Liver (tissue), 9 donors: Measurements from ENCODE around the gene GNG7. TPM values are rescaled to one million over a fixed set of nuclear protein-coding genes. Genes with fewer than 3 reads are reported as not detected.

Source experiments
- DNase-seq: peaks from one replicate; pipeline ENCODE4 v3.0.0-alpha.2; 2017; ENCODE audit warnings: low spot score
- H3K27ac ChIP-seq, 2 donors: one replicate each; pipeline ENCODE4 v1.7.0; 2013; ENCODE audit warnings: inconsistent platforms in 2 of 2, low read length in 2 of 2, control low read depth in 1 of 2, low read depth in 1 of 2, mild to moderate bottlenecking in 1 of 2
- H3K27me3 ChIP-seq, 4 donors: one replicate each; pipeline versions ENCODE4 v1.6.1 to v1.7.0; 2013; ENCODE audit warnings: low read length in 3 of 4, inconsistent platforms in 1 of 4, mild to moderate bottlenecking in 1 of 4, moderate library complexity in 1 of 4; ENCODE audit not compliant: control insufficient read depth in 4 of 4, insufficient read depth in 4 of 4
- H3K36me3 ChIP-seq, 4 donors: one replicate each; pipeline versions ENCODE4 v1.6.1 to v1.7.0; 2013; ENCODE audit warnings: low read length in 3 of 4, mild to moderate bottlenecking in 3 of 4, low read depth in 1 of 4, moderate library complexity in 1 of 4; ENCODE audit not compliant: control insufficient read depth in 4 of 4, insufficient read depth in 3 of 4
- H3K4me1 ChIP-seq, 4 donors: one replicate each; pipeline versions ENCODE4 v1.6.1 to v1.7.0; 2013; ENCODE audit warnings: low read length in 3 of 4, mild to moderate bottlenecking in 3 of 4, moderate library complexity in 1 of 4; ENCODE audit not compliant: control insufficient read depth in 4 of 4, insufficient read depth in 4 of 4
- H3K4me3 ChIP-seq, 3 donors: one replicate each; pipeline versions ENCODE4 v1.6.1 to v1.7.0; 2013; ENCODE audit warnings: low read length in 3 of 3, control low read depth in 1 of 3, low read depth in 1 of 3, mild to moderate bottlenecking in 1 of 3
- H3K9ac ChIP-seq, 2 donors: one replicate each; pipeline ENCODE4 v1.7.0; 2013; ENCODE audit warnings: low read length in 2 of 2, mild to moderate bottlenecking in 2 of 2, moderate library complexity in 2 of 2, control low read depth in 1 of 2, low read depth in 1 of 2
- H3K9me3 ChIP-seq, 4 donors: one replicate each; pipeline versions ENCODE4 v1.6.1 to v1.7.0; 2013; ENCODE audit warnings: low read length in 3 of 4; ENCODE audit not compliant: control insufficient read depth in 4 of 4
- EGR1 ChIP-seq, 2 donors: IDR thresholded peaks; 2 replicates each; pipeline ENCODE4 v1.6.1; 2016 to 2018; ENCODE audit warnings: antibody characterized with exemption in 2 of 2, low read depth in 2 of 2
- FOXA2 ChIP-seq: IDR thresholded peaks from 2 replicates; pipeline ENCODE4 v1.6.1; 2016; ENCODE audit warnings: antibody characterized with exemption
- GABPA ChIP-seq, 2 donors: IDR thresholded peaks in 1 of 2; conservative IDR thresholded peaks in 1 of 2; 2 replicates each; pipeline ENCODE4 v1.6.1; 2016; ENCODE audit warnings: antibody characterized with exemption in 2 of 2, mild to moderate bottlenecking in 1 of 2, moderate library complexity in 1 of 2
- HNF4A ChIP-seq, 2 donors: conservative IDR thresholded peaks; 2 replicates each; pipeline ENCODE4 v1.6.1; 2016; ENCODE audit warnings: antibody characterized with exemption in 2 of 2, mild to moderate bottlenecking in 2 of 2
- HNF4G ChIP-seq: IDR thresholded peaks from 2 replicates; pipeline ENCODE4 v1.6.1; 2016; ENCODE audit warnings: antibody characterized with exemption
- JUND ChIP-seq, 2 donors: IDR thresholded peaks; 2 replicates each; pipeline ENCODE4 v1.6.1; 2016; ENCODE audit warnings: antibody characterized with exemption in 2 of 2
- NR2F2 ChIP-seq: IDR thresholded peaks from 2 replicates; pipeline ENCODE4 v1.6.1; 2016; ENCODE audit warnings: antibody characterized with exemption
- RAD21 ChIP-seq, 2 donors: IDR thresholded peaks; 2 replicates each; pipeline ENCODE4 v1.6.1; 2016; ENCODE audit warnings: antibody characterized with exemption in 2 of 2, mild to moderate bottlenecking in 2 of 2
- RXRA ChIP-seq, 2 donors: IDR thresholded peaks; 2 replicates each; pipeline ENCODE4 v1.6.1; 2017 to 2018; ENCODE audit warnings: antibody characterized with exemption in 2 of 2, mild to moderate bottlenecking in 1 of 2
- SP1 ChIP-seq: IDR thresholded peaks from 2 replicates; pipeline ENCODE4 v1.6.1; 2018; ENCODE audit warnings: antibody characterized with exemption, mild to moderate bottlenecking
- TAF1 ChIP-seq: conservative IDR thresholded peaks from 2 replicates; pipeline ENCODE4 v1.6.1; 2016; ENCODE audit warnings: antibody characterized with exemption, mild to moderate bottlenecking
- YY1 ChIP-seq: IDR thresholded peaks from 2 replicates; pipeline ENCODE4 v1.6.1; 2016; ENCODE audit warnings: antibody characterized with exemption, mild to moderate bottlenecking
- WGBS: extraction: QIAGEN DNeasy Blood & Tissue Kit; methylation state at CpG from one replicate; pipeline ENCODE4 v1.1.7; 2013; 5-methylcytosine and 5-hydroxymethylcytosine counted together
- polyA plus RNA-seq, 2 donors: library from polyadenylated mRNA; stranded (reverse) in 1 of 2; unstranded in 1 of 2; fragments of 200-250 nt in 1 of 2; fragments of >200 nt in 1 of 2; fragmentation: Nextera tagmentation in 1 of 2; extraction: Ambion mirVana in 1 of 2; gene quantifications; one replicate each; pipeline versions ENCODE4 v1.2.1 to v1.2.3, GENCODE V29; 2013 to 2015
- total RNA-seq, 2 donors: library from RNA; depleted of rRNA; stranded (reverse); fragments of >200 nt; gene quantifications; one replicate each; pipeline ENCODE4 v1.2.3, GENCODE V29; 2014
- TF ChIP-seq, protein P1 (sequence below): fragments of 150-350 bp; IDR thresholded peaks from 2 replicates; pipeline ENCODE4 v1.5.1; 2017; ENCODE audit warnings: improper control_type of control experiment, low read depth, low read length; ENCODE audit not compliant: missing input control
- TF ChIP-seq, protein P2 (sequence below): IDR thresholded peaks from 2 replicates; pipeline ENCODE4 v1.6.1; 2016; ENCODE audit warnings: antibody characterized with exemption
- TF ChIP-seq, protein P3 (sequence below): IDR thresholded peaks from 2 replicates; pipeline ENCODE4 v1.6.1; 2016; ENCODE audit warnings: antibody characterized with exemption
- TF ChIP-seq, protein P4 (sequence below): IDR thresholded peaks from 2 replicates; pipeline ENCODE4 v1.6.1; 2016; ENCODE audit warnings: antibody characterized with exemption, mild to moderate bottlenecking
- donor health status: healthy.
- donor health status: healthy.
- donor health status: healthy.
- donor health status: healthy.
- donor health status: healthy.

GNG7 gene
- total and polyA plus RNA-seq, 4 donors: 0.75 to 1.9 (median 1.1) TPM

DNA sequence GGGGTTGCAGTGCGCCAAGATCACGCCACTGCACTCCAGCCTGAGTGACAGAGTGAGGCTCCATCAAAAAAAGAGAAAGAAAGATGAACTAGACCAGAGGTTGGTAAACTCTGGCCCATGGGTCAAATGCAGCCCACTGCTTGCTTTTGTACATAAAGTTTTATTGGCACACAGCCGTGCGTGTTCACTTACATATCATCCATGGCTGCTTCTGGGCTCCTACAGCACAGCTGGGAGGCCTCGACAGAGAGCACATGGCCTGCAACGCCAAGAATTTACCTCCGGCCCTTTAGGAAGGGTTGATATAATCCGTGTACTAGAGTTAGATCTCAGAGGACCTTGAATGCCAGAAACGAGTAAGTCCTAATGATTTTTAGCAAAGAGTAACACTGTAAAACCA is 46.0 kb downstream of the GNG7 start:
- Histone ChIP-seq H3K27ac (no peak overlapping the region), H3K9ac (no peak overlapping the region), H3K9me3 (no peaks in the 10 kb centered on the region), H3K4me3 (no peak overlapping the region), H3K27me3 (no peaks in the 10 kb centered on the region), H3K36me3 (no peaks in the 10 kb centered on the region), H3K4me1 (no peaks in the 10 kb centered on the region)
- TF ChIP-seq FOXA2 (no peak), RXRA (IDR thresholded peaks at IDR 0.05) (no peak), TAF1 (no peak), JUND (IDR thresholded peaks at IDR 0.05) (no peak), YY1 (no peak), RAD21 (IDR thresholded peaks at IDR 0.05) (no peak), GABPA (IDR thresholded peaks at IDR 0.05 in 1 of 2, conservative IDR thresholded peaks at IDR 0.05 in 1 of 2) (no peak), NR2F2 (no peak), HNF4G (no peak), EGR1 (IDR thresholded peaks at IDR 0.05; ENCODE audit: low read depth in 2 of 2) (no peak), HNF4A (conservative IDR thresholded peaks at IDR 0.05) (no peak), SP1 (no peak)
- TF ChIP-seq, protein P1, sequence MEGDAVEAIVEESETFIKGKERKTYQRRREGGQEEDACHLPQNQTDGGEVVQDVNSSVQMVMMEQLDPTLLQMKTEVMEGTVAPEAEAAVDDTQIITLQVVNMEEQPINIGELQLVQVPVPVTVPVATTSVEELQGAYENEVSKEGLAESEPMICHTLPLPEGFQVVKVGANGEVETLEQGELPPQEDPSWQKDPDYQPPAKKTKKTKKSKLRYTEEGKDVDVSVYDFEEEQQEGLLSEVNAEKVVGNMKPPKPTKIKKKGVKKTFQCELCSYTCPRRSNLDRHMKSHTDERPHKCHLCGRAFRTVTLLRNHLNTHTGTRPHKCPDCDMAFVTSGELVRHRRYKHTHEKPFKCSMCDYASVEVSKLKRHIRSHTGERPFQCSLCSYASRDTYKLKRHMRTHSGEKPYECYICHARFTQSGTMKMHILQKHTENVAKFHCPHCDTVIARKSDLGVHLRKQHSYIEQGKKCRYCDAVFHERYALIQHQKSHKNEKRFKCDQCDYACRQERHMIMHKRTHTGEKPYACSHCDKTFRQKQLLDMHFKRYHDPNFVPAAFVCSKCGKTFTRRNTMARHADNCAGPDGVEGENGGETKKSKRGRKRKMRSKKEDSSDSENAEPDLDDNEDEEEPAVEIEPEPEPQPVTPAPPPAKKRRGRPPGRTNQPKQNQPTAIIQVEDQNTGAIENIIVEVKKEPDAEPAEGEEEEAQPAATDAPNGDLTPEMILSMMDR: no peak
- TF ChIP-seq, protein P2, sequence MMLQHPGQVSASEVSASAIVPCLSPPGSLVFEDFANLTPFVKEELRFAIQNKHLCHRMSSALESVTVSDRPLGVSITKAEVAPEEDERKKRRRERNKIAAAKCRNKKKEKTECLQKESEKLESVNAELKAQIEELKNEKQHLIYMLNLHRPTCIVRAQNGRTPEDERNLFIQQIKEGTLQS: no peak
- TF ChIP-seq, protein P3, sequence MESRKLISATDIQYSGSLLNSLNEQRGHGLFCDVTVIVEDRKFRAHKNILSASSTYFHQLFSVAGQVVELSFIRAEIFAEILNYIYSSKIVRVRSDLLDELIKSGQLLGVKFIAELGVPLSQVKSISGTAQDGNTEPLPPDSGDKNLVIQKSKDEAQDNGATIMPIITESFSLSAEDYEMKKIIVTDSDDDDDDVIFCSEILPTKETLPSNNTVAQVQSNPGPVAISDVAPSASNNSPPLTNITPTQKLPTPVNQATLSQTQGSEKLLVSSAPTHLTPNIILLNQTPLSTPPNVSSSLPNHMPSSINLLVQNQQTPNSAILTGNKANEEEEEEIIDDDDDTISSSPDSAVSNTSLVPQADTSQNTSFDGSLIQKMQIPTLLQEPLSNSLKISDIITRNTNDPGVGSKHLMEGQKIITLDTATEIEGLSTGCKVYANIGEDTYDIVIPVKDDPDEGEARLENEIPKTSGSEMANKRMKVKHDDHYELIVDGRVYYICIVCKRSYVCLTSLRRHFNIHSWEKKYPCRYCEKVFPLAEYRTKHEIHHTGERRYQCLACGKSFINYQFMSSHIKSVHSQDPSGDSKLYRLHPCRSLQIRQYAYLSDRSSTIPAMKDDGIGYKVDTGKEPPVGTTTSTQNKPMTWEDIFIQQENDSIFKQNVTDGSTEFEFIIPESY: no peak
- TF ChIP-seq, protein P4, sequence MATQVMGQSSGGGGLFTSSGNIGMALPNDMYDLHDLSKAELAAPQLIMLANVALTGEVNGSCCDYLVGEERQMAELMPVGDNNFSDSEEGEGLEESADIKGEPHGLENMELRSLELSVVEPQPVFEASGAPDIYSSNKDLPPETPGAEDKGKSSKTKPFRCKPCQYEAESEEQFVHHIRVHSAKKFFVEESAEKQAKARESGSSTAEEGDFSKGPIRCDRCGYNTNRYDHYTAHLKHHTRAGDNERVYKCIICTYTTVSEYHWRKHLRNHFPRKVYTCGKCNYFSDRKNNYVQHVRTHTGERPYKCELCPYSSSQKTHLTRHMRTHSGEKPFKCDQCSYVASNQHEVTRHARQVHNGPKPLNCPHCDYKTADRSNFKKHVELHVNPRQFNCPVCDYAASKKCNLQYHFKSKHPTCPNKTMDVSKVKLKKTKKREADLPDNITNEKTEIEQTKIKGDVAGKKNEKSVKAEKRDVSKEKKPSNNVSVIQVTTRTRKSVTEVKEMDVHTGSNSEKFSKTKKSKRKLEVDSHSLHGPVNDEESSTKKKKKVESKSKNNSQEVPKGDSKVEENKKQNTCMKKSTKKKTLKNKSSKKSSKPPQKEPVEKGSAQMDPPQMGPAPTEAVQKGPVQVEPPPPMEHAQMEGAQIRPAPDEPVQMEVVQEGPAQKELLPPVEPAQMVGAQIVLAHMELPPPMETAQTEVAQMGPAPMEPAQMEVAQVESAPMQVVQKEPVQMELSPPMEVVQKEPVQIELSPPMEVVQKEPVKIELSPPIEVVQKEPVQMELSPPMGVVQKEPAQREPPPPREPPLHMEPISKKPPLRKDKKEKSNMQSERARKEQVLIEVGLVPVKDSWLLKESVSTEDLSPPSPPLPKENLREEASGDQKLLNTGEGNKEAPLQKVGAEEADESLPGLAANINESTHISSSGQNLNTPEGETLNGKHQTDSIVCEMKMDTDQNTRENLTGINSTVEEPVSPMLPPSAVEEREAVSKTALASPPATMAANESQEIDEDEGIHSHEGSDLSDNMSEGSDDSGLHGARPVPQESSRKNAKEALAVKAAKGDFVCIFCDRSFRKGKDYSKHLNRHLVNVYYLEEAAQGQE: no peak
- 87% methylated on average over 9 of the region's 9 CpGs for WGBS
- no peak for DNase-seq
